Thyroid gland (tissue), 4 donors: ENCODE measurements around the gene DHX34. TPM values are rescaled to one million over a fixed set of nuclear protein-coding genes. Genes with fewer than 3 reads are reported as not detected.

Experiments used
- DNase-seq, 2 donors: peaks; one replicate each; pipeline ENCODE4 v3.0.0-alpha.2; 2019
- H3K27ac ChIP-seq, 3 donors: fragments of 200-600 bp; sonication (generic); 1 replicate in 2 of 3; 2 replicates in 1 of 3; pipeline ENCODE4 v1.5.1; 2016 to 2019; ENCODE audit warnings: mild to moderate bottlenecking in 1 of 3, moderate library complexity in 1 of 3
- H3K27me3 ChIP-seq: fragments of 200-600 bp; sonication (generic); one replicate; pipeline ENCODE4 v1.5.1; 2019
- H3K36me3 ChIP-seq, 2 donors: fragments of 200-600 bp; sonication (generic); one replicate each; pipeline ENCODE4 v1.5.1; 2016 to 2019
- H3K4me1 ChIP-seq, 2 donors: fragments of 200-600 bp; sonication (generic); one replicate each; pipeline ENCODE4 v1.5.1; 2017 to 2019
- H3K4me3 ChIP-seq, 3 donors: fragments of 200-600 bp; sonication (generic); replicated peaks in 1 of 3; 1 replicate in 2 of 3; 2 replicates in 1 of 3; pipeline ENCODE4 v1.5.1; 2016; ENCODE audit warnings: mild to moderate bottlenecking in 1 of 3
- H3K9me3 ChIP-seq: fragments of 200-600 bp; sonication (generic); one replicate; pipeline ENCODE4 v1.5.1; 2017
- POLR2A ChIP-seq, 2 donors: fragments of 450-650 bp; IDR thresholded peaks; one replicate each; pipeline ENCODE4 v1.6.1; 2017; ENCODE audit warnings: antibody characterized with exemption in 2 of 2, mild to moderate bottlenecking in 2 of 2, moderate library complexity in 1 of 2
- WGBS, 2 donors: methylation state at CpG; one replicate each; pipeline ENCODE4 v1.1.5; 2017; 5-methylcytosine and 5-hydroxymethylcytosine counted together
- intact Hi-C: fragments of 100-400 bp; cut with DNase I; formaldehyde crosslinking; loops from one replicate; pipeline ENCODE4 v1.15.1; 2023
- total RNA-seq, 4 donors: library from RNA; depleted of rRNA; stranded (reverse); fragments of >200 nt; gene quantifications; one replicate each; pipeline ENCODE4 v1.2.3, GENCODE V29; 2016
- TF ChIP-seq, protein P1 (sequence below), 6 experiments: fragments of 200-600 bp in 3 of 6; fragments of 450-650 bp in 3 of 6; sonication (generic) in 3 of 6; IDR thresholded peaks; one replicate each; pipeline ENCODE4 v1.5.1; 2016 to 2019; ENCODE audit warnings: antibody characterized with exemption in 6 of 6, mild to moderate bottlenecking in 2 of 6, inconsistent platforms in 1 of 6, moderate library complexity in 1 of 6

DHX34 gene
- total RNA-seq, 4 donors from 2014 or later = 15.2 to 20.1 (median 17.3) TPM

DNA sequence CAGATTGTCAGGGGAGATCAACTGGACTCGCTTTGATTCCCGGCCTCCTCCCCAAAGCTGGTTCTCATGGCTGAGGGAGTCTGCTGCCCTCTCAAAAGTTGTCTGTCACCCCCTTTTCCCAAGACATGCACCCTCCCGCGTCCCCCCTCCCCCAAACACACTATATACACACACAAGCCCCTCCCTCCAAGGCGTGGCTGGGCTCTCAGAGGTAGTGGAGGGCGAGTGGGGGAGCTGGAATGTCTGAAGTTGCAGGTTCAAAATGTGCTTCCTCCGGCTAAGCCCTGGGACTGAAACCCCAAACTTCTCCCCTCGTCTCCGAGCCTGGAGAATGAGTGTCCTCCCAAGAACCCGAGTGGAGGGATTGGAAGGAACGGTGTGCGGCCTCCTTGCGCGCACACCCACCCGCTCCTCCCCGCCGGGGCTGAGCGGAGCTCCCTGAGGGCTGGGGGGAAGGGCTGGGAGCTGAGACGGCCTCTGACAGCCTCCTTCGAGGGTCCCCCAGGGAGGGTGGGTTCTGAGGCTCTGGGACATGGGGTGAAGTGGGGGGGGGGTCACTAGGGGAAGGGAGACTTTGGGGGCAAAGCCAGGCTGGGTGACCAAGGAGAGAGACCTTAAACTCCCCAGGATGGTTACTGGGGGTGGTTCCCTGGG is 80.2 kb downstream of the DHX34 start:
- intact Hi-C loops = no loop called here
- Histone ChIP-seq H3K27me3 (peaks cover 20% of the 10 kb centered on the region), H3K36me3 (no peaks in the 10 kb centered on the region)

DNA sequence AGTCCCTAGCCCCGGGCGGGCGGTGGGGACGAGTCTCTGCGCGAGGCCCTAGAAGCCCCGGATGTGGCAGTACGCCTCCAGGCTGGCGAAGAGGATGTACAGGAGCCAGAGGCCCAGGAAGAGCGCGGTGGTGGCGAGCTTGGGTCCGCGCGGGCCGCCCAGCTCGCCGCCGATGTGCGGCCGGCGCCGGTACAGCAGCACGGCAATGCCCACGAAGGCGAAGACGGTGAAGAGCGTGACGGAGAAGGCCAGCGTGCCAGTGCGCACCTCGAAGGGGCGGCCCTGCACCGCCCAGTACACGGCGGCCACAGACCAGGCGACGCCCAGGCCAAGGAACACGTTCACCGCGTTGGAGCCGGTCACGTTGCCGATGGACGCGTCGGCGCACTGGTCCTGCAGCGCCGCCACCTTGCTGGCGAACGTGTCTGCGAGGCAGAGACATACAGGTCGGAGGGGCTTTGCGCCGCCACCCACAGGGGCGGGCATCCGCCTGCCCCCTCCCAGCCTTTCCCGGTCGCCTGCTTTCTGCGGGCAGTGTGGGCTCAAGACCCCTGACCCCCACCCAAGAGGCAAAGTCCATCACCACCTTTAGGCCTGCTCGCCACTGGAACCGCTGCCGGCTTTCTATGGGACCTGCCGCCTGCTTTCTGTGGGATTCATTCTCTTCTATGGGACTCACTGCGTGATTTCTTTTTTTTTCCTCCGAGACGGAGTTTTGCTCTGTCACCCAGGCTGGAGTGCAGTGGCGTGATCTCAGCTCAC is 81.1 kb downstream of the DHX34 start:
- no peaks in the 10 kb centered on the region for H3K36me3 ChIP-seq
- WGBS, 2 donors = 7 to 26% methylated on average over 11 to 60 of the region's 69 CpGs
- intact Hi-C loops = loop anchor here (10.0 kb wide), 1 partner anchor 85 kb away; the partner anchor contains the start of gene NAPA
- H3K4me1 ChIP-seq = peaks cover 9 to 19% of the 10 kb centered on the region in 2 donors
- H3K27me3 ChIP-seq = peaks cover 20% of the 10 kb centered on the region
- peak; percentile 53 for DNase-seq
- H3K4me3 ChIP-seq = no peak overlapping the region
- no peaks in the 10 kb centered on the region for H3K9me3 ChIP-seq
- no peak overlapping the region for H3K27ac ChIP-seq
- TF ChIP-seq, protein P1, sequence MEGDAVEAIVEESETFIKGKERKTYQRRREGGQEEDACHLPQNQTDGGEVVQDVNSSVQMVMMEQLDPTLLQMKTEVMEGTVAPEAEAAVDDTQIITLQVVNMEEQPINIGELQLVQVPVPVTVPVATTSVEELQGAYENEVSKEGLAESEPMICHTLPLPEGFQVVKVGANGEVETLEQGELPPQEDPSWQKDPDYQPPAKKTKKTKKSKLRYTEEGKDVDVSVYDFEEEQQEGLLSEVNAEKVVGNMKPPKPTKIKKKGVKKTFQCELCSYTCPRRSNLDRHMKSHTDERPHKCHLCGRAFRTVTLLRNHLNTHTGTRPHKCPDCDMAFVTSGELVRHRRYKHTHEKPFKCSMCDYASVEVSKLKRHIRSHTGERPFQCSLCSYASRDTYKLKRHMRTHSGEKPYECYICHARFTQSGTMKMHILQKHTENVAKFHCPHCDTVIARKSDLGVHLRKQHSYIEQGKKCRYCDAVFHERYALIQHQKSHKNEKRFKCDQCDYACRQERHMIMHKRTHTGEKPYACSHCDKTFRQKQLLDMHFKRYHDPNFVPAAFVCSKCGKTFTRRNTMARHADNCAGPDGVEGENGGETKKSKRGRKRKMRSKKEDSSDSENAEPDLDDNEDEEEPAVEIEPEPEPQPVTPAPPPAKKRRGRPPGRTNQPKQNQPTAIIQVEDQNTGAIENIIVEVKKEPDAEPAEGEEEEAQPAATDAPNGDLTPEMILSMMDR (IDR thresholded peaks at IDR 0.05) = peak in 4 of 6 experiments; percentile 13 to 31 (median 20)
- no peak for TF ChIP-seq POLR2A (IDR thresholded peaks at IDR 0.05)

More for the DNA sequence above, 80.2 kb downstream of the DHX34 start:
- Histone ChIP-seq H3K9me3 (no peaks in the 10 kb centered on the region), H3K27ac (no peak overlapping the region), H3K4me1 (peaks cover 9 to 19% of the 10 kb centered on the region in 2 donors), H3K4me3 (no peak overlapping the region)
- WGBS, 2 donors = 15 to 16% methylated on average over 17 to 20 of the region's 20 CpGs
- DNase-seq = no peak
- TF ChIP-seq, protein P1 (IDR thresholded peaks at IDR 0.05) = no peak
- TF ChIP-seq POLR2A (IDR thresholded peaks at IDR 0.05) = no peak

DNA sequence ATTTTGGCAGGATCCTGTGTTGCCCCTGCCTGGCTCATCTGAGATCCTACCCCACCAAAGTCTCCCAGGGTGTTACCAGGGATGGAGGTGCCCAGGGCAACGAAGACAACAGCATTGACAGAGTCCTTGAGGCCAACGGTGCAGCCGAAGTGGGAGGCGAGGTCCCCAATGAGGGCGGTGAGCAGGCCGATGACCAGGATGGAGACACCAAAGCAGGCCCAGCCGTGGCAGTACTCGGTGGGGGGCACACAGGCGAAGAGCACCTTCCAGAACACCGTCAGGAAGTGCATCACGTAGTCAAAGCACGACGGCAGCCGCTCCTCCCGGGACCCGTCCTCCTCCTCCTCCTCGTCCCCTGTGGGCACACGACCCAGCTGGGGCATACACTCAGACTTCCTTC is 83.0 kb downstream of the DHX34 start:
- intact Hi-C loops = loop anchor here (10.0 kb wide), 1 partner anchor 83 kb away; the partner anchor contains the start of gene NAPA
- WGBS, 2 donors = 78 to 83% methylated on average over 18 of the region's 18 CpGs
- DNase-seq = no peak
- Histone ChIP-seq H3K4me3 (no peak overlapping the region), H3K4me1 (peaks cover 9 to 19% of the 10 kb centered on the region in 2 donors), H3K36me3 (no peaks in the 10 kb centered on the region), H3K27ac (no peak overlapping the region), H3K27me3 (peaks cover 20% of the 10 kb centered on the region), H3K9me3 (no peaks in the 10 kb centered on the region)
- TF ChIP-seq POLR2A (IDR thresholded peaks at IDR 0.05) = no peak
- TF ChIP-seq, protein P1 (IDR thresholded peaks at IDR 0.05) = no peak

Other genes with a start within 250 kb of the DHX34 start
- 10 to 100 TPM; 19.1 to 36.7 (median 31.3) TPM for gene ZC3H4, start 235.5 kb upstream of the DHX34 start, total RNA-seq
- gene SAE1, start 218.5 kb upstream of the DHX34 start, total RNA-seq = 100 to 1,000 TPM in 3 of 4 donors, 10 to 100 TPM in 1; 79.5 to 119 (median 103) TPM
- 1 to 10 TPM; 2.4 to 7.7 (median 4.9) TPM for gene BBC3, start 118.1 kb upstream of the DHX34 start, total RNA-seq
- 10 to 100 TPM; 16.1 to 21.9 (median 17.8) TPM for gene CCDC9, start 92.8 kb upstream of the DHX34 start, total RNA-seq
- gene INAFM1, start 74.4 kb upstream of the DHX34 start, total RNA-seq = 10 to 100 TPM in 1 of 4 donors, 1 to 10 TPM in 3; 4.3 to 10.6 (median 8.2) TPM
- 1 to 10 TPM; 1.2 to 3.5 (median 1.8) TPM for gene C5AR1, start 39.5 kb upstream of the DHX34 start, total RNA-seq
- 1 to 10 TPM in 2 of 4 donors, under 1 TPM in 2; 0.11 to 3.8 (median 2.0) TPM for gene C5AR2, start 17.1 kb upstream of the DHX34 start, total RNA-seq
- 10 to 100 TPM in 1 of 4 donors, 1 to 10 TPM in 3; 3.6 to 15.3 (median 6.1) TPM for gene MEIS3, start 70.2 kb downstream of the DHX34 start, total RNA-seq
- gene SLC8A2, start 122.6 kb downstream of the DHX34 start, total RNA-seq = under 1 TPM in 2 of 4 donors, not detected in 2; 0.29 to 0.59 TPM
- gene KPTN, start 134.9 kb downstream of the DHX34 start, total RNA-seq = 1 to 10 TPM; 7.0 to 8.9 (median 7.3) TPM
- 100 to 1,000 TPM; 146 to 354 (median 213) TPM for gene NAPA, start 165.7 kb downstream of the DHX34 start, total RNA-seq
- 1 to 10 TPM in 1 of 4 donors, under 1 TPM in 2, not detected in 1; 0.40 to 1.1 (median 0.56) TPM for gene ZNF541, start 223.8 kb downstream of the DHX34 start, total RNA-seq